H1 (cell line): ENCODE results near the gene PAX3. TPM values are rescaled to one million over a fixed set of nuclear protein-coding genes. Genes with fewer than 3 reads are reported as not detected.

Source experiments
- ASH2L ChIP-seq: fragments of 200-600, 300-600 bp; sonication (generic); IDR thresholded peaks from one replicate; pipeline ENCODE4 v1.7.1; 2017; ENCODE audit warnings: low read length
- CHD2 ChIP-seq: IDR thresholded peaks from 2 replicates; pipeline ENCODE4 v1.6.1; 2012; ENCODE audit warnings: low read length, improper control_type of control experiment
- KDM1A ChIP-seq: fragments of 200-600, 300-600 bp; sonication (generic); IDR thresholded peaks from 2 replicates; pipeline ENCODE4 v1.7.1; 2016; ENCODE audit warnings: mild to moderate bottlenecking, low read length, borderline replicate concordance
- TAF7 ChIP-seq: optimal IDR thresholded peaks from 2 replicates; pipeline ENCODE3; 2011; ENCODE audit warnings: low read depth, mild to moderate bottlenecking, inconsistent platforms, low read length, moderate library complexity, borderline replicate concordance
- TEAD4 ChIP-seq: IDR thresholded peaks from 2 replicates; pipeline ENCODE4 v1.6.1; 2012; ENCODE audit warnings: low read depth, low read length, inconsistent platforms, mixed read lengths
- polyA plus RNA-seq, 7 experiments: library from polyadenylated mRNA; depleted of rRNA in 3 of 7; stranded (reverse) in 5 of 7; unstranded in 2 of 7; fragments of >200 nt in 5 of 7; fragments of 200-250 nt in 2 of 7; gene quantifications; 1 replicate in 5 of 7; 2 replicates in 1 of 7; 4 replicates in 1 of 7; pipeline versions ENCODE4 v1.2.1 to v1.2.3, GENCODE V29; 2011 to 2013; ENCODE audit warnings: missing spikeins in 2 of 7, mixed read lengths in 2 of 7
- total RNA-seq: library from RNA; stranded (reverse); fragmentation: NEBNext Ultra II Directional; extraction: Animal tissue kit (Norgen Biotek cat#: 25700); gene quantifications from 2 replicates; pipeline ENCODE4 v1.2.1, GENCODE V29; 2021

The PAX3 gene
- total and polyA plus RNA-seq, 2 of the 8 experiments (the other 6 are each of a cell fraction or from before 2014, with no cell fraction given), result 0.33 TPM; not detected in 1

DNA sequence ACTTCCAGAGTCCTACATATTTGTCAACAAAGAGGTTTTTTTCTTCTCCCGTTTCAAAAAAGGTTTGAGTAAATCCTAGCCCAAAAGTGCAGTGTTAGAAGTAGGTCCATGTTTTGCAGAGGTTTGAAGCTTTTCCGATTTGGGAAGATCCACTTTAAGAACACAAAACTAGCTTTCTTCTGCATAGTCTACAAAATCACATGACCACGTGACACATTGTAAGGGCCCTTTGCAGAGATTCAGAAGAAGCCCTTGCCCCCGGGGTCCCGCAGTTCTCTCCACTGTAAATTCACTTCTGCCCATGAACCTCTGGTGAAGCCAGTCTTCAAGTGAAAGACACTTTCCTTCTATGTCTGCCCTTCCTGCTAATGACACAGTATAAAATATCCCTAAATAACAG lies 49.4 kb downstream of the PAX3 start (continued):
- TF ChIP-seq KDM1A (no peak), TEAD4 (no peak), ASH2L (no peak), TAF7 (no peak), CHD2 (no peak)
- TF ChIP-seq, all 59 proteins: peak for 0
